Activated T-helper 2 cell treated with anti-CD3 and anti-CD28 coated beads, Interferon-gamma antibody, Interleukin-2, Interleukin-4, amounts not matched to agents 10 μg/mL and 5 μg/mL and 100 μg/mL, durations not matched to agents 14 hours and 24 hours and 36 hours (primary cell): Measurements from ENCODE around the gene EID3. TPM values are rescaled to one million over a fixed set of nuclear protein-coding genes. Genes with fewer than 3 reads are reported as not detected.

ENCODE experiments used
- DNase-seq: peaks from one replicate; pipeline ENCODE4 v3.0.0; 2021; ENCODE audit warnings: low spot score
- H3K27ac Mint-ChIP-seq: one replicate; pipeline ENCODE4 v1.8.0; 2021; ENCODE audit warnings: mixed read lengths
- H3K27me3 Mint-ChIP-seq: one replicate; pipeline ENCODE4 v1.8.0; 2021; ENCODE audit warnings: low read depth, mixed read lengths
- H3K36me3 Mint-ChIP-seq: one replicate; pipeline ENCODE4 v1.8.0; 2021; ENCODE audit warnings: low read depth, mixed read lengths
- H3K4me1 Mint-ChIP-seq: one replicate; pipeline ENCODE4 v1.8.0; 2021; ENCODE audit warnings: low read depth, mixed read lengths
- H3K4me3 Mint-ChIP-seq: one replicate; pipeline ENCODE4 v1.8.0; 2021; ENCODE audit warnings: low read depth, mild to moderate bottlenecking, moderate library complexity, mixed read lengths
- H3K9me3 Mint-ChIP-seq: one replicate; pipeline ENCODE4 v1.8.0; 2021; ENCODE audit warnings: mixed read lengths
- intact Hi-C: fragments of 100-400 bp; cut with micrococcal nuclease; formaldehyde crosslinking; loops from one replicate; pipeline ENCODE4 v1.15.1; 2023
- total RNA-seq: library from RNA; stranded (reverse); gene quantifications from 2 replicates; pipeline ENCODE4 v1.2.3, GENCODE V29; 2022

Gene EID3
- total RNA-seq, 1 donor from 2014 or later: 9.4 TPM

DNA sequence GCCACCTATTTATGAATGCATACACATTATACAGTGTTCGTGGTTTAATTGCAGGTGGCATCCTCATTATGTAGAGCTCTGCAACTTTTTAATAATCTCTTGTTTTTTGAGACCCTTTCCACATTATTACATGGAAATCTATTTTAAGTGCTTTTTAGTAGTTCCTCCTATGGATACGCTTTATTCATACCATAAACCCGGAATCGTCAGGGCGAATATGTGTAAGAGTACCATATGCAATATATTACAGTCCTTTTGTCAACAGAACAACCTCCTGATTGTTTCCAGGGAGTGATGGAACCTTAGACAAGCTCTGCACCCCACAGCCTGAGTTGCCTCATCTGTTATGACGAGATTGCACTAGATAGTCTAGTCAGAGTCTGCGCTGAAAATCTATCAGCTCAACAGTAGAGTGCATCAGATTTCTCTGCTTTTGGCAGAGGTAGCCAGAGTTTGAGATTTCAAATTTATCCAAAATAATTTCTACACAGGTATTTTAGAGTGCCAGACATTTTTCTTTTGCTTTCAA, 33.6 kb downstream of the EID3 start:
- Mint-ChIP-seq H3K4me1 (peaks cover 2% of the 10 kb centered on the region), H3K4me3 (no peak overlapping the region), H3K27me3 (no peaks in the 10 kb centered on the region), H3K9me3 (no peaks in the 10 kb centered on the region), H3K36me3 (peaks cover 60% of the 10 kb centered on the region), H3K27ac (no peak overlapping the region)
- intact Hi-C loops: loop anchor here (2.0 kb wide), 1 partner anchor 50 kb away; no protein-coding TSS in a partner anchor
- no peak for DNase-seq

DNA sequence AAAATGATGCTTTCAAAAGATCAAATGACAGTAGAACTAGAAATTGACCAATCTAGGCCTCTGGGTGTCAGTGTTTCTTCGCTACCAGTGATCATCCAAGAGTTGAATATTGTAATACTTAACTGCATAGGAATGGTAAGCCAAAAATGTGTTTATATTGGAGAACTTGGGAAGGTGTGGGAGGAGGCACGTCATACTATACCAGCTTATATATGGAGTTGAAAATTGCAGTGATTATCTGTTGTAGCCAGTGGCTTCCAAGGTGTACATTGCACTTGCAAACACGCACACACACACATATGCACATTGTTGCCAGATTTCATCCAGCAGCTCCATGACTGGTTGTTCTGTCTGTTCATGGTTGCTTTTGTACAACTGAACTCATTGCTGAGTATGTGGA, 36.1 kb downstream of the EID3 start:
- Mint-ChIP-seq H3K9me3 (no peaks in the 10 kb centered on the region), H3K27me3 (no peaks in the 10 kb centered on the region), H3K4me3 (no peak overlapping the region), H3K27ac (no peak overlapping the region), H3K36me3 (peaks cover 57% of the 10 kb centered on the region), H3K4me1 (peaks cover 2% of the 10 kb centered on the region)
- intact Hi-C loops: no loop called here
- DNase-seq: no peak

DNA sequence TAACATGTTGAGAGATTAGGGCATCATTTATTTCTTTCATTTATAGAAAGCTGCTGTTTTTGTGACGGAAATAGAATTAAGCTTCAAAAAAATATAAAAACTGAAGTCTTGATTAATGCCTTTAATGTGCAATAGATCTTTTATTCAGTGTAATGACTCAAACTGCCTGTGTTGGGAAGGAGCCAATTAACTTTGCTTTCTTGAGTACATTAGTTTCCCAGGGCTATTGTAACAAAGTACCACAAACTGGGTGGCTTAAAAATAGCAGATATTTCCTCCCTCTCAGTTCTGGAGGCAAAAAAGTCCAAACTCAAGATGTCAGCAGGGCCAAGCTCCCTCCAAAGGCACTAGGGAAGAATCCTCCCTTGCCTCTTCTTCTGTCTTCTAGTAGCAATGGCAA, 36.6 kb downstream of the EID3 start:
- Mint-ChIP-seq H3K27me3 (no peaks in the 10 kb centered on the region), H3K9me3 (no peaks in the 10 kb centered on the region), H3K36me3 (peaks cover 52% of the 10 kb centered on the region), H3K27ac (no peak overlapping the region), H3K4me3 (no peak overlapping the region), H3K4me1 (peaks cover 2% of the 10 kb centered on the region)
- intact Hi-C loops: no loop called here
- DNase-seq: no peak

DNA sequence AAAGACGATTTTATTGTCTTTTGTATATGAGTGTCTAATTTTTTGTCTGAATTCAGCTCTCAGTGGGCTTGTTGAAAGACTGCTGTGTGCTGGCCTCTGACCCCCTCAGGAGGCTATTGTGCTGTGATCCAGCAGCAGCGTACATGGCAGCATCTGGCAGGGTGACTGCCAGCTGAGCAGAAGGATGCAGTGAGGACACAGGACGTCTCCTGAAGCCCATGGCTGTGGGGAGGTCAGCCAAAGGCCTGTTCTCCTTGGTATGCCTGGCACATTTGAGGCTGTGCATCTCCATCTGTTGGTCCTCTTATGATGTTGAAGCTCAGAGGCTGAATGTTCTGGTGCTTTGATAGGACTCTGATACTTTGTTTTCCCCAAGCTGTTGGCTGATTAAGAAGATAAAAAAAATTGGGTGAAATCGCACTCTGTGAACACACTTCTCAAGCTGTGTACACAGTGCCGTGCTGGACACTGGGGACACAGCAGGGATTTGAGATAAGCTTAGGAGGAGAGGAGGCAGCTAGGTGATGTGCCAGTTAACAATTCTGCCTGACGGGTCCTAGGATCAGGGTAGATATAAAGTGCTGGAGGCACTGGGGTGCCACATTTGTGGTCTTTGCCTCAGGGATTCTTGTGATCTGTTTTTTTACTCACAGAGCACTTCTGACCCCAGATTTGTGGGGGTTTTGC, 37.5 kb downstream of the EID3 start:
- Mint-ChIP-seq H3K4me3 (no peak overlapping the region), H3K9me3 (no peaks in the 10 kb centered on the region), H3K27me3 (no peaks in the 10 kb centered on the region), H3K36me3 (peaks cover 54% of the 10 kb centered on the region), H3K27ac (no peak overlapping the region), H3K4me1 (peaks cover 2% of the 10 kb centered on the region)
- intact Hi-C loops: no loop called here
- DNase-seq: no peak

DNA sequence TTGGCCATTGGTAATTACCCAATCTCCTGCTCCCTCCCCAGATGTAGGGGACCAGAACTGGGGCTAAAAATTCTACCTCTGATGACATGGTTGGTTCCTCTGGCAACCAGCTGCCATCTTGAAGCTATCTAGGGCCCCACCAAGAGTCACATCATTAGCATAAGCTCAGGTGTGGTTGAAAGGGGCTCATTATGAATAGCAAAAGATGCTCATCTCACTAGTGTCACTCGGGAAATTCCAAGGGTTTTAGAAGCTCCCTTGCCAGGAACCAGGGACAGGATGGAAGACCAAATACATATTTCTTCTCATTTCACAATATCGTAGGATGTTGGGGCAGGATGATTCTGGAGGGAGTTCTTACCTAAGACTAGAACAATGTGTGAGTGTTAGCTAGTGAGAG, 38.6 kb downstream of the EID3 start:
- H3K36me3 Mint-ChIP-seq: peaks cover 53% of the 10 kb centered on the region
- no peak overlapping the region for H3K27ac Mint-ChIP-seq
- no peaks in the 10 kb centered on the region for H3K9me3 Mint-ChIP-seq
- intact Hi-C loops: no loop called here
- H3K4me1 Mint-ChIP-seq: no peaks in the 10 kb centered on the region
- DNase-seq: no peak
- no peak overlapping the region for H3K4me3 Mint-ChIP-seq
- H3K27me3 Mint-ChIP-seq: no peaks in the 10 kb centered on the region

DNA sequence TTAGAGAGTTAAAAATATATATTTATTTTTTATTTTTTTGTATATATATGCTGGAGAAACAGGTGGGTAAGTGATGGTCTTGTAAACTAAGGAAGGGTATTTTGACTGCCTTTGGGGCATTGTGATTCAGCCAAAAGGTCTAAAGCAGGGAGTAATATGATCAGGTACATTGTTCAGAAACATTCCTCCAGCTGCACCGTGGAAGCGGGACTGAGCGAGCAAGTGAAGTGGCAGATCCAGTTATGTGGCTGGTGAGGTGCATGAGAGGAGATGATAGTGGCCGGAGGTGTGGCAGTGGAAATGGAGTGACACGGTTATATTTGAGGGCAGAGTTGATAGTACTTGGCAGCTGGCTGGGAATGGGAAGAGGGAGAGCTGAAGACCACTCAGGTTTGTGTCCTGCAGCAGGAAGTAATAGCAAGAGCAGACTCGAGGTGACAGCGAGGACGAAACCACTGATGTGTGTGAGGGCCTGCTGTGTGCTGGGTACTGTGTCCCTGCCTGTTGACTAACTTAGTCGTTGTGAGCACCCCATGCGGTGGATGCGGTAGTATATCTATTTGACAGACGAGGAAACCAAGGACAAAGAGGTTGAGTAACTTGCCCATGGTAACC, 39.2 kb downstream of the EID3 start:
- Mint-ChIP-seq H3K4me1 (no peaks in the 10 kb centered on the region), H3K4me3 (no peak overlapping the region), H3K36me3 (peaks cover 57% of the 10 kb centered on the region), H3K27ac (peak overlapping the region; percentile 38), H3K9me3 (no peaks in the 10 kb centered on the region), H3K27me3 (no peaks in the 10 kb centered on the region)
- DNase-seq: no peak
- intact Hi-C loops: no loop called here

DNA sequence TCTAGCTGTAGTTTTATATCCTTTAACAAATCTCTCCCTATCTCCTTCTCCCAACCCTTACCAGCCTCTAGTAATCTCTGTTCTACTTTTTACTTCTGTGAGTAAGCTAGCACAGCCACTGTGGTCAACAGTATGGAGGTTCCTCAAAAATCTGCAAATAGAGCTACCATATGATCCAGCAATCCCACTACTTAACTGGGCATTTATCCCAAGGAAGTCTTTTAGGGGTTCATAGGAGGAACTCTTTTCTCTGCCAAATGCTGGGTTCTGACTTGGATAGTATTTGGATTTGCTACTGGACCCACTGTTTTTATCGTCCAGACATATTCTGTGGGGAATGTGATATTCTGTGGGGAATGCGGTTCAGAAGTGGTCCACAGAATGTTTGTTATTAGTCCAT, 41.1 kb downstream of the EID3 start:
- DNase-seq: no peak
- Mint-ChIP-seq H3K27me3 (no peaks in the 10 kb centered on the region), H3K36me3 (peaks cover 57% of the 10 kb centered on the region), H3K4me1 (peaks cover 2% of the 10 kb centered on the region), H3K27ac (no peak overlapping the region), H3K9me3 (no peaks in the 10 kb centered on the region), H3K4me3 (no peak overlapping the region)
- intact Hi-C loops: no loop called here

DNA sequence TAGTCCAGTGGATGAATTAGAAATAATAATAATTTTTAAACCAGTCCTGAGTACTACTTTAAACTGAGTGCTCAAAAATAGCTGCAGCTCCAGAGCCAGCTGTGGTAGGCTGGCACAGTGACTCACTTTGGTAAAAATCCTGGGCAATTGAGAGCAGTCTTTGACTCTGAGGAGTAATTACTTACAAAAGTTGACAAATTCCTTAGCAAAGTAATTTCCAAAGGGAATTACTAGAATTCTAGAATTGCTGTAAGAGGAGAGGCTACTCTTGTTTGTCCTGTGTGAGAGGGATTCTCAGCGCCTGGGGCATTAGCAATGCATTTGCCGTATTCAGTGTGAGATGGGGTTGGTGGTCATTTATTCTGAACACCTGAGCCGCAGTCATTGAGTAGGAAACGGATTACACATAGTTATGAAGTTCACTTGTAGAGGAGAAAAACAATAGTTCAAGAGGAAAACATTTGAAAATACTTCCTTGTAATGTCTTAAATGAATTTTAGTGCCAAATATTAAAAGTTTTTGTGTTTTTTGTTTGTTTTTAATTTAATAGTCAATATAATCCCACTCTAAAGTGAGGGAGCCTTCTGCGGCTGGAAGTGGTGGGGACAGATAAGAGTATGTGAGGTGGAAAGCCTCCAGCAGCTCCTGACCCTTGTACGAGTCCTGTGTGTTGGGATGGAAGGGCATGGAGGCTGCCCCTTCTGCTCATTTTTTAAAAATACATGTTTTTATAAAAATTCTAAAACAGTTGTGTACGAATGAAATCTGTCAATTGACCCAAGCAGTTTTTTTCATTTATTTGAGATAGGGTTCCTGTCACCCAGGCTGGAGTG, 41.9 kb downstream of the EID3 start:
- H3K27ac Mint-ChIP-seq: no peak overlapping the region
- DNase-seq: no peak
- H3K9me3 Mint-ChIP-seq: no peaks in the 10 kb centered on the region
- peaks cover 2% of the 10 kb centered on the region for H3K4me1 Mint-ChIP-seq
- intact Hi-C loops: no loop called here
- peaks cover 51% of the 10 kb centered on the region for H3K36me3 Mint-ChIP-seq
- no peak overlapping the region for H3K4me3 Mint-ChIP-seq
- H3K27me3 Mint-ChIP-seq: no peaks in the 10 kb centered on the region

DNA sequence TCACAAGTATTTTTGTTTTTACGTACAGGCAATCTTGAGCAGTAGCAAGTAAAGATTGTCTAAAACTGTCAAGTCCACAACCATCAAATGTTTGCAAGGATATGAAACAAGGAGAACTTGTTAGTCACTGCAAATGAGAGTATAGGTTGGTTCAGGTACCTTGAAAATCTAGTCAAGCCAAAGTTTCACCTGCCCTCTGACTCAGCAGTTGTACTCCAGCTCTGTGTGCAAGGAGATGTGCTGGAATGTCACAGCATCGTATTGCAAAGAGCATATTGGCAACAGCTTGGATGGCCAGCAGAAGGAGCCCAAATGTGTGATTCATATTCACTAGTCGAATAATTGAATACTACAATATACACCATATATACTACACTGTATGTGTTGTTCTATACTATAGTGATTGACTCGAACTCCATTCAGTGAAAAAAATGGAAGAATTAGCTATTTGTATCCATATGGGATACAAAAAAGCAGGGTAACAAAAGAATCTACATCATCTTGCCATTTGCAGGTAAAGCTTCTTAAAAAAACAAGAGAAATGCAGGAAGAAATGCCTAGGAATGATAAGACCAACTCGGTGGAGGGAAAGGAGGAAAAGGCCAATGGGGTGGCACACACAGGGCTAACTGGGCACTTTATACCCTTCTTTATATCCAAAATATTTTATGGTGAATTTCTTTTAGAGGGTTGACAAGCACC, 44.0 kb downstream of the EID3 start:
- intact Hi-C loops: no loop called here
- Mint-ChIP-seq H3K9me3 (no peaks in the 10 kb centered on the region), H3K27ac (no peak overlapping the region), H3K4me1 (peaks cover 2% of the 10 kb centered on the region), H3K27me3 (no peaks in the 10 kb centered on the region), H3K36me3 (peaks cover 44% of the 10 kb centered on the region), H3K4me3 (no peak overlapping the region)
- DNase-seq: no peak

DNA sequence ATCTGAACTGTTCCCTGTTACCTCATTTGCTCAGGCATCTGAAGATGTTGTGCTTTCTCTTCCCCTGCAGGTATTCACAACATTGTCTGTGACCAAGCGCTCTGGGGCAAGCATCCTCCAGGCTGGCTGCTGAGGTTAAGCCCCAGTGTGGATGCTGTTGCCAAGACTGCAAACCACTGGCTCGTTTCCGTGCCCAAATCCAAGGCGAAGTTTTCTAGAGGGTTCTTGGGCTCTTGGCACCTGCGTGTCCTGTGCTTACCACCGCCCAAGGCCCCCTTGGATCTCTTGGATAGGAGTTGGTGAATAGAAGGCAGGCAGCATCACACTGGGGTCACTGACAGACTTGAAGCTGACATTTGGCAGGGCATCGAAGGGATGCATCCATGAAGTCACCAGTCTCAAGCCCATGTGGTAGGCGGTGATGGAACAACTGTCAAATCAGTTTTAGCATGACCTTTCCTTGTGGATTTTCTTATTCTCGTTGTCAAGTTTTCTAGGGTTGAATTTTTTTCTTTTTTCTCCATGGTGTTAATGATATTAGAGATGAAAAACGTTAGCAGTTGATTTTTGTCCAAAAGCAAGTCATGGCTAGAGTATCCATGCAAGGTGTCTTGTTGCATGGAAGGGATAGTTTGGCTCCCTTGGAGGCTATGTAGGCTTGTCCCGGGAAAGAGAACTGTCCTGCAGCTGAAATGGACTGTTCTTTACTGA, 44.9 kb downstream of the EID3 start:
- intact Hi-C loops: no loop called here
- DNase-seq: no peak
- H3K9me3 Mint-ChIP-seq: no peaks in the 10 kb centered on the region
- no peaks in the 10 kb centered on the region for H3K27me3 Mint-ChIP-seq
- peaks cover 2% of the 10 kb centered on the region for H3K4me1 Mint-ChIP-seq
- H3K36me3 Mint-ChIP-seq: peaks cover 39% of the 10 kb centered on the region
- H3K27ac Mint-ChIP-seq: no peak overlapping the region
- H3K4me3 Mint-ChIP-seq: no peak overlapping the region

DNA sequence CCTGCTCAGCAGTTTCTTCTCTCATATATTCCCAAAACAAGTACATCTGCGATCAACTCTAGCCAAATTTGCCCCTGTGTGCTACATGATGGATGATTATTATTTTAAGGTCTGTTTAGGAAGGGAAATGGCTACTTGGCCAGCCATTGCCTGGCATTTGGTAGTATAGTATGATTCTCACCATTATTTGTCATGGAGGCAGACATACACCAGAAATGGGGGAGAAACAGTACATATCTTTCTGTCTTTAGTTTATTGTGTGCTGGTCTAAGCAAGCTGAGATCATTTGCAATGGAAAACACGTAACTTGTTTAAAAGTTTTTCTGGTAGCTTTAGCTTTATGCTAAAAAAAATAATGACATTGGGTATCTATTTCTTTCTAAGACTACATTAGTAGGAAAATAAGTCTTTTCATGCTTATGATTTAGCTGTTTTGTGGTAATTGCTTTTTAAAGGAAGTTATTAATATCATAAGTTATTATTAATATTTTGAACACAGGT, 45.5 kb downstream of the EID3 start:
- Mint-ChIP-seq H3K9me3 (no peaks in the 10 kb centered on the region), H3K4me3 (no peak overlapping the region), H3K27me3 (no peaks in the 10 kb centered on the region), H3K27ac (no peak overlapping the region), H3K4me1 (peaks cover 2% of the 10 kb centered on the region), H3K36me3 (peaks cover 39% of the 10 kb centered on the region)
- no peak for DNase-seq
- intact Hi-C loops: no loop called here
